ENCODE results near the gene PAQR4. TPM values are rescaled to one million over a fixed set of nuclear protein-coding genes. Genes with fewer than 3 reads are reported as not detected.
"Not testable (repeated sequence)": the region's sequence is repeated elsewhere in the genome, so short reads cannot be mapped to it uniquely, and the experiment has no call there.

The PAQR4 gene
- total RNA-seq, 1 donor from 2014 or later, result 11.8 TPM

DNA sequence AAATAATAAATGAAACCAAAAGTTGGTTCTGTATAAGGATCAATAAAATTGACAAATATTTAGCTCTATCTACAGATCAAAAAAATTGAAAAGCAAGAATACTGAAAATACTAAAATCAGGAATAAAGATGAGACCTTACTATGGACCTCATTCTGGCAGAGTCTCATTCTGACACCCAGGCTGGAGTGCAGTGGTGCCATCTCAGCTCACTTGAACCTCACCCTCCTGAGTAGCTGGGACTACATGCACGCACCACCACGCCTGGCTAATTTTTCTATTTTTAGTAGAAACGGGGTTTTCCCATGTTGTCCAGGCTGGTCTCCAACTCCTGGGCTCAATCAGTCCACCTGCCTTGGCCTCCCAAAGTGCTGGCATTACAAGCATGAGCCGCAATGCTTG, 27.1 kb upstream of the PAQR4 start:
- peaks cover 6% of the 10 kb centered on the region for H3K27me3 Mint-ChIP-seq (ENCODE audit: unreplicated experiment)
- peaks cover 24% of the 10 kb centered on the region for H3K36me3 Mint-ChIP-seq (ENCODE audit: low read depth, unreplicated experiment)
- no peak for DNase-seq (ENCODE audit: low spot score)
- no peak for TF ChIP-seq CTCF (IDR thresholded peaks at IDR 0.05; ENCODE audit: unreplicated experiment)
- H3K4me3 Mint-ChIP-seq (ENCODE audit: unreplicated experiment), result no peak overlapping the region
- no peaks in the 10 kb centered on the region for H3K4me1 Mint-ChIP-seq (ENCODE audit: unreplicated experiment)
- H3K9me3 Mint-ChIP-seq (ENCODE audit: unreplicated experiment), result no peaks in the 10 kb centered on the region
- no peak overlapping the region for H3K27ac Mint-ChIP-seq (ENCODE audit: unreplicated experiment)

DNA sequence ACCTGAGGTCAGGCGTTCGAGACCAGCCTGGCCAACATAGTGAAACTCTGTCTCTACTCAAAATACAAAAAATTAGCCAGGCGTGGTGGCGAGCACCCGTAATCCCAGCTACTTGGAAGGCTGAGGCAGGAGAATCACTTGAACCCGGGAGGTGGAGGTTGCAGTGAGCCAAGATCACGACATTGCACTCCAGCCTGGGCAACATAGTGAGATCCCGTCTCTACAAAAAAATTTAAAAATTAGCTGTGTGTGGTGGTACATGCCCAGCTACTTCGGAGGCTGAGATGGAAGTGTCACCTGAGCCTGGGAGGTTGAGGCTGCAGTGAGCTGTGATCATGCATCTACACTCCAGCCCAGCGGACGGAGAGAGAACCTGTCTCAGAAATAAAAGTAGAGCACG, 25.4 kb upstream of the PAQR4 start:
- not testable (repeated sequence) for H3K9me3 Mint-ChIP-seq (ENCODE audit: unreplicated experiment); H3K4me1 Mint-ChIP-seq (ENCODE audit: unreplicated experiment); H3K27ac Mint-ChIP-seq (ENCODE audit: unreplicated experiment); DNase-seq (ENCODE audit: low spot score); H3K4me3 Mint-ChIP-seq (ENCODE audit: unreplicated experiment); H3K27me3 Mint-ChIP-seq (ENCODE audit: unreplicated experiment)
- peaks cover 29% of the 10 kb centered on the region for H3K36me3 Mint-ChIP-seq (ENCODE audit: low read depth, unreplicated experiment)

- TF ChIP-seq CTCF (IDR thresholded peaks at IDR 0.05; ENCODE audit: unreplicated experiment), result no peak
- H3K36me3 Mint-ChIP-seq (ENCODE audit: low read depth, unreplicated experiment), result peaks cover 25% of the 10 kb centered on the region
- H3K4me3 Mint-ChIP-seq (ENCODE audit: unreplicated experiment), result peak overlapping the region; percentile 31
- H3K9me3 Mint-ChIP-seq (ENCODE audit: unreplicated experiment), result no peaks in the 10 kb centered on the region
- no peaks in the 10 kb centered on the region for H3K4me1 Mint-ChIP-seq (ENCODE audit: unreplicated experiment)
- DNase-seq (ENCODE audit: low spot score), result no peak
- H3K27me3 Mint-ChIP-seq (ENCODE audit: unreplicated experiment), result peaks cover 13% of the 10 kb centered on the region
- H3K27ac Mint-ChIP-seq (ENCODE audit: unreplicated experiment), result no peak overlapping the region
These were observed 22.5 kb upstream of the PAQR4 start for GRCh38 chr16:2946649-2947048.

- Mint-ChIP-seq H3K36me3 (ENCODE audit: low read depth, unreplicated experiment) (peaks cover 12% of the 10 kb centered on the region), H3K27me3 (ENCODE audit: unreplicated experiment) (peaks cover 11% of the 10 kb centered on the region), H3K4me1 (ENCODE audit: unreplicated experiment) (peaks cover 3% of the 10 kb centered on the region), H3K4me3 (ENCODE audit: unreplicated experiment) (no peak overlapping the region), H3K27ac (ENCODE audit: unreplicated experiment) (no peak overlapping the region), H3K9me3 (ENCODE audit: unreplicated experiment) (no peaks in the 10 kb centered on the region)
- no peak for DNase-seq (ENCODE audit: low spot score)
- TF ChIP-seq CTCF (IDR thresholded peaks at IDR 0.05; ENCODE audit: unreplicated experiment), result no peak
These were observed 20.1 kb upstream of the PAQR4 start for GRCh38 chr16:2948807-2949704.

DNA sequence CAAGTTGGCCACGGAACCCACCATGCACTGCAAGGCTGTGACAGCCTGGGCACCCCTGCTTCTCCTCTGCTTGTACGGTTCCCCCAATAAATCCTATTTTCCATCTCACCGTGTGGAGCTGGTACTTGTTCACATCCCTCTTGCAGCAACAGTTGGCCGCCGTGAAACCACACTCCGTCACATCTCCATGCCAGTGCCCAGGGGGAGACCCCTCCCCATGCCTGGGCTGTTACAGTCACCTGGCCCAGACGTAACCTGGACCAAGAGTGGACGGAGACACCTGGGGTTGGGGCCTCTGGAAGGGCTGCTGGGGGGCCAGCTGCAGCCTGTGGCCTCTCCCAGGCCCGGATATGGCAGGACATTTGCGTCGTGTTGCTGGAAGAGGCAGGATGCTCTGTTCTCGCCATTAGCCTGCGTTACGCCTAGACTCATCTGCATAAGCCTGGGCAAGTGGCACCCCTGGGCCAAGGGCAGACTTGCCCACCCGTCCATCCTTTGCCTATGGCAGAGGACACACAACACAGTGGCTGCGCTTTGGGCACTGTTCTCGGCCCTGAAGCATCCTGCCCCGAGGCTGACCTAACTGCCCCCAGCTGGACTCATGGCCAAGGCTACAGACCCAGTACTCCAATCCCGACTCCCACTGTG, 19.3 kb upstream of the PAQR4 start:
- no peak overlapping the region for H3K27ac Mint-ChIP-seq (ENCODE audit: unreplicated experiment)
- H3K4me1 Mint-ChIP-seq (ENCODE audit: unreplicated experiment), result peaks cover 3% of the 10 kb centered on the region
- H3K36me3 Mint-ChIP-seq (ENCODE audit: low read depth, unreplicated experiment), result peaks cover 12% of the 10 kb centered on the region
- DNase-seq (ENCODE audit: low spot score), result no peak
- no peaks in the 10 kb centered on the region for H3K9me3 Mint-ChIP-seq (ENCODE audit: unreplicated experiment)
- peaks cover 11% of the 10 kb centered on the region for H3K27me3 Mint-ChIP-seq (ENCODE audit: unreplicated experiment)
- TF ChIP-seq CTCF (IDR thresholded peaks at IDR 0.05; ENCODE audit: unreplicated experiment), result no peak
- H3K4me3 Mint-ChIP-seq (ENCODE audit: unreplicated experiment), result peak overlapping the region; percentile 6
